ENCODE results near the gene ZBTB20.
"Not testable (repeated sequence)": the region's sequence is repeated elsewhere in the genome, so short reads cannot be mapped to it uniquely, and the experiment has no call there.

GRCh38 chr3:114812541-114813238 is 334.4 kb downstream of the ZBTB20 start:
- not testable (repeated sequence) for TF ChIP-seq CTCF, POLR2A (IDR thresholded peaks at IDR 0.05)
